ENCODE data around the gene TIAL1.

DNA sequence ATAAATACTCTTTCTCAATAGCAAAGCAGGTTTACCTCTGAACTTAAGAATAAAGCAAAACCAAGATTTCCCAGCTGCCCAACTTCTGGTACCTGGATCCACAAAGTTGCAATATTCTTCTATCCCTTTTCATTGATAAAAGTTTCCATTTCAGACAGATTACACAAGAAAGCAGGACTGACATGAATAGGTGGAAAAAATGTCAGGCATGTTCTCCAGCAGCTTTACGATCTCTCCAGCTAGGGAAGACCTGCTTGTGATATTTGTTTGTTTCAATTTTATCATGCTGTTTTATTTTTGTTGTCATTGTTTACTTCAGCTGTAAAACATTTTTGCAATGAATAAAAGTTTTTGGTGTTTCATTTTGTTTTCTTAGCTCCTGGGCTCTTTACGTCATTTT lies 63.3 kb downstream of the TIAL1 start:
- TF ChIP-seq, protein P1, sequence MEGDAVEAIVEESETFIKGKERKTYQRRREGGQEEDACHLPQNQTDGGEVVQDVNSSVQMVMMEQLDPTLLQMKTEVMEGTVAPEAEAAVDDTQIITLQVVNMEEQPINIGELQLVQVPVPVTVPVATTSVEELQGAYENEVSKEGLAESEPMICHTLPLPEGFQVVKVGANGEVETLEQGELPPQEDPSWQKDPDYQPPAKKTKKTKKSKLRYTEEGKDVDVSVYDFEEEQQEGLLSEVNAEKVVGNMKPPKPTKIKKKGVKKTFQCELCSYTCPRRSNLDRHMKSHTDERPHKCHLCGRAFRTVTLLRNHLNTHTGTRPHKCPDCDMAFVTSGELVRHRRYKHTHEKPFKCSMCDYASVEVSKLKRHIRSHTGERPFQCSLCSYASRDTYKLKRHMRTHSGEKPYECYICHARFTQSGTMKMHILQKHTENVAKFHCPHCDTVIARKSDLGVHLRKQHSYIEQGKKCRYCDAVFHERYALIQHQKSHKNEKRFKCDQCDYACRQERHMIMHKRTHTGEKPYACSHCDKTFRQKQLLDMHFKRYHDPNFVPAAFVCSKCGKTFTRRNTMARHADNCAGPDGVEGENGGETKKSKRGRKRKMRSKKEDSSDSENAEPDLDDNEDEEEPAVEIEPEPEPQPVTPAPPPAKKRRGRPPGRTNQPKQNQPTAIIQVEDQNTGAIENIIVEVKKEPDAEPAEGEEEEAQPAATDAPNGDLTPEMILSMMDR (IDR thresholded peaks at IDR 0.05; ENCODE audit: insufficient read depth, low read length, poor library complexity, severe bottlenecking) = no peak
- no peak for TF ChIP-seq EZH2phosphoT487 (conservative IDR thresholded peaks at IDR 0.05; ENCODE audit: low read length)
